Measurements from ENCODE around the gene PIM1. TPM values are rescaled to one million over a fixed set of nuclear protein-coding genes. Genes with fewer than 3 reads are reported as not detected.

PIM1 gene
- total RNA-seq, 2 experiments from 2014 or later: 137 to 163 TPM

- no peaks in the 10 kb centered on the region for H3K9me3 Mint-ChIP-seq (ENCODE audit: low read depth)
- intact Hi-C loops (cut with DNase I, micrococcal nuclease): loop anchor here (1.0 to 10.0 kb wide), 8 partner anchors 37 to 445 kb away; partner anchors contain the start of genes C6orf89 (in 2 of the 2), MTCH1 (in 1 of the 2) and PPIL1 (in 1 of the 2)
- H3K36me3 Mint-ChIP-seq (ENCODE audit: low read depth): no peaks in the 10 kb centered on the region
- ATAC-seq (peak; percentile 48), DNase-seq (peak; percentile 72)
- no peaks in the 10 kb centered on the region for H3K27me3 Mint-ChIP-seq
- H3K4me1 Mint-ChIP-seq: peaks cover 54% of the 10 kb centered on the region
- peak overlapping the region; percentile 79 for H3K27ac Mint-ChIP-seq
- H3K4me3 Mint-ChIP-seq: no peak overlapping the region
- CTCF ChIA-PET: interaction anchor here (0.6 to 21.8 kb wide), 43 partner anchors 8 to 1524 kb away, joined by 3 to 586 read pairs (median 4); partner anchors contain the start of genes C6orf89, PIM1 and PPIL1
- POLR2A ChIA-PET: interaction anchor here (1.0 to 4.2 kb wide), 6 partner anchors 15 to 192 kb away, joined by 3 to 34 read pairs (median 4); no protein-coding TSS in a partner anchor
Measured at GRCh38 chr6:37209461-37210205, 39.7 kb downstream of the PIM1 start.

GRCh38 chr6:37210313-37210968, 40.5 kb downstream of the PIM1 start:
- no peaks in the 10 kb centered on the region for H3K27me3 Mint-ChIP-seq
- CTCF ChIA-PET: interaction anchor here (0.6 to 21.8 kb wide), 32 partner anchors 9 to 462 kb away, joined by 3 to 586 read pairs (median 4); partner anchors contain the start of genes C6orf89, PIM1 and PPIL1
- ATAC-seq (peak; percentile 60), DNase-seq (peak; percentile 82)
- H3K4me1 Mint-ChIP-seq: peaks cover 48% of the 10 kb centered on the region
- H3K9me3 Mint-ChIP-seq (ENCODE audit: low read depth): no peaks in the 10 kb centered on the region
- no peaks in the 10 kb centered on the region for H3K36me3 Mint-ChIP-seq (ENCODE audit: low read depth)
- peak overlapping the region; percentile 79 for H3K27ac Mint-ChIP-seq
- intact Hi-C loops (cut with DNase I, micrococcal nuclease): loop anchor here (1.0 kb wide), 5 partner anchors 38 to 325 kb away; partner anchors contain the start of genes C6orf89 (in 2 of the 2) and MTCH1 (in 1 of the 2)
- POLR2A ChIA-PET: interaction anchor here (1.0 to 4.2 kb wide), 3 partner anchors 15 to 160 kb away, joined by 3 to 34 read pairs (median 3); no protein-coding TSS in a partner anchor
- no peak overlapping the region for H3K4me3 Mint-ChIP-seq

- ChIA-PET POLR2A (no interaction called here), CTCF (interaction anchor here (0.7 to 21.8 kb wide), 5 partner anchors 9 to 187 kb away, joined by 4 to 586 read pairs (median 5); partner anchors contain the start of gene PIM1)
- Mint-ChIP-seq H3K36me3 (ENCODE audit: low read depth) (no peaks in the 10 kb centered on the region), H3K27me3 (no peaks in the 10 kb centered on the region), H3K9me3 (ENCODE audit: low read depth) (no peaks in the 10 kb centered on the region), H3K4me3 (no peak overlapping the region), H3K4me1 (peaks cover 31% of the 10 kb centered on the region), H3K27ac (no peak overlapping the region)
- DNase-seq (no peak), ATAC-seq (no peak)
- intact Hi-C loops (cut with DNase I, micrococcal nuclease): no loop called here
Measured at GRCh38 chr6:37212268-37212667, 42.3 kb downstream of the PIM1 start.

- CTCF ChIA-PET: interaction anchor here (21.8 kb wide), 1 partner anchor 193 kb away, joined by 586 read pairs; no protein-coding TSS in a partner anchor
- DNase-seq (no peak), ATAC-seq (no peak)
- POLR2A ChIA-PET: no interaction called here
- Mint-ChIP-seq H3K9me3 (ENCODE audit: low read depth) (no peaks in the 10 kb centered on the region), H3K27me3 (no peaks in the 10 kb centered on the region), H3K27ac (no peak overlapping the region), H3K4me3 (no peak overlapping the region), H3K36me3 (ENCODE audit: low read depth) (no peaks in the 10 kb centered on the region), H3K4me1 (peaks cover 15% of the 10 kb centered on the region)
- intact Hi-C loops (cut with DNase I, micrococcal nuclease): no loop called here
Measured at GRCh38 chr6:37218061-37218460, 48.1 kb downstream of the PIM1 start.

GRCh38 chr6:37218511-37218910, 48.6 kb downstream of the PIM1 start:
- Mint-ChIP-seq H3K4me3 (no peak overlapping the region), H3K9me3 (ENCODE audit: low read depth) (no peaks in the 10 kb centered on the region), H3K4me1 (peaks cover 15% of the 10 kb centered on the region), H3K36me3 (ENCODE audit: low read depth) (no peaks in the 10 kb centered on the region), H3K27me3 (no peaks in the 10 kb centered on the region), H3K27ac (no peak overlapping the region)
- DNase-seq (no peak), ATAC-seq (no peak)
- POLR2A ChIA-PET: no interaction called here
- CTCF ChIA-PET: no interaction called here
- intact Hi-C loops (cut with DNase I, micrococcal nuclease): no loop called here

GRCh38 chr6:37221585-37222124, 51.7 kb downstream of the PIM1 start:
- Mint-ChIP-seq H3K9me3 (ENCODE audit: low read depth) (no peaks in the 10 kb centered on the region), H3K4me3 (peak overlapping the region; percentile 67), H3K27me3 (no peaks in the 10 kb centered on the region), H3K27ac (peak overlapping the region; percentile 58), H3K36me3 (ENCODE audit: low read depth) (no peaks in the 10 kb centered on the region), H3K4me1 (peaks cover 15% of the 10 kb centered on the region)
- ChIA-PET CTCF (interaction anchor here (0.5 to 2.2 kb wide), 6 partner anchors 9 to 204 kb away, joined by 3 to 10 read pairs (median 4); no protein-coding TSS in a partner anchor), POLR2A (interaction anchor here (0.6 kb wide), 1 partner anchor 40 kb away, joined by 12 read pairs; no protein-coding TSS in a partner anchor)
- intact Hi-C loops (cut with DNase I, micrococcal nuclease): loop anchor here (1.0 to 5.0 kb wide), 3 partner anchors 19 to 36 kb away; partner anchors contain the start of genes TBC1D22B (in 2 of the 2) and TMEM217 (in 1 of the 2)
- DNase-seq (no peak), ATAC-seq (no peak)

- intact Hi-C loops (cut with DNase I, micrococcal nuclease): loop anchor here (1.0 to 5.0 kb wide), 3 partner anchors 18 to 35 kb away; partner anchors contain the start of genes TBC1D22B (in 2 of the 2) and TMEM217 (in 1 of the 2)
- H3K36me3 Mint-ChIP-seq (ENCODE audit: low read depth): no peaks in the 10 kb centered on the region
- peak overlapping the region; percentile 67 for H3K4me3 Mint-ChIP-seq
- POLR2A ChIA-PET: interaction anchor here (0.6 kb wide), 1 partner anchor 750 kb away, joined by 8 read pairs; no protein-coding TSS in a partner anchor
- CTCF ChIA-PET: interaction anchor here (0.6 to 2.2 kb wide), 10 partner anchors 9 to 464 kb away, joined by 3 to 10 read pairs (median 4); no protein-coding TSS in a partner anchor
- H3K4me1 Mint-ChIP-seq: peaks cover 15% of the 10 kb centered on the region
- peak; percentile 99 for ATAC-seq
- DNase-seq: peak; percentile 89
- peak overlapping the region; percentile 63 for H3K27ac Mint-ChIP-seq
- no peaks in the 10 kb centered on the region for H3K9me3 Mint-ChIP-seq (ENCODE audit: low read depth)
- no peaks in the 10 kb centered on the region for H3K27me3 Mint-ChIP-seq
Measured at GRCh38 chr6:37222125-37222967, 52.4 kb downstream of the PIM1 start.

- intact Hi-C loops (cut with DNase I, micrococcal nuclease): loop anchor here (1.0 to 5.0 kb wide), 3 partner anchors 17 to 34 kb away; partner anchors contain the start of genes TBC1D22B (in 2 of the 2) and TMEM217 (in 1 of the 2)
- H3K9me3 Mint-ChIP-seq (ENCODE audit: low read depth): no peaks in the 10 kb centered on the region
- POLR2A ChIA-PET: interaction anchor here (0.6 kb wide), 1 partner anchor 750 kb away, joined by 8 read pairs; no protein-coding TSS in a partner anchor
Measured at GRCh38 chr6:37222992-37223391, 53.0 kb downstream of the PIM1 start.

More at GRCh38 chr6:37222992-37223391, 53.0 kb downstream of the PIM1 start:
- peak overlapping the region; percentile 63 for H3K27ac Mint-ChIP-seq
- no peaks in the 10 kb centered on the region for H3K27me3 Mint-ChIP-seq
- ATAC-seq (no peak), DNase-seq (no peak)
- CTCF ChIA-PET: interaction anchor here (0.6 to 4.2 kb wide), 8 partner anchors 8 to 465 kb away, joined by 3 to 24 read pairs (median 4); no protein-coding TSS in a partner anchor
- peak overlapping the region; percentile 67 for H3K4me3 Mint-ChIP-seq
- H3K4me1 Mint-ChIP-seq: peaks cover 15% of the 10 kb centered on the region
- H3K36me3 Mint-ChIP-seq (ENCODE audit: low read depth): no peaks in the 10 kb centered on the region
